Uterus (tissue), 4 donors: Measurements from ENCODE around the gene MGAT4B. TPM values are rescaled to one million over a fixed set of nuclear protein-coding genes. Genes with fewer than 3 reads are reported as not detected.
"Not testable (repeated sequence)": the region's sequence is repeated elsewhere in the genome, so short reads cannot be mapped to it uniquely, and the experiment has no call there.

Experiments used
- DNase-seq, 2 donors: peaks; one replicate each; pipeline ENCODE4 v3.0.0-alpha.2; 2019 to 2020
- H3K27ac ChIP-seq, 2 donors: fragments of 200-600 bp; sonication (generic); 1 replicate in 1 of 2; 2 replicates in 1 of 2; pipeline ENCODE4 v1.5.1; 2016 to 2018
- H3K27me3 ChIP-seq, 2 donors: fragments of 200-600 bp; sonication (generic); one replicate each; pipeline ENCODE4 v1.5.1; 2018 to 2019; ENCODE audit warnings: control low read depth in 1 of 2
- H3K36me3 ChIP-seq, 2 donors: fragments of 200-600 bp; sonication (generic); one replicate each; pipeline ENCODE4 v1.5.1; 2019; ENCODE audit warnings: control low read depth in 1 of 2
- H3K4me1 ChIP-seq, 2 donors: fragments of 200-600 bp; sonication (generic); one replicate each; pipeline ENCODE4 v1.5.1; 2018 to 2019; ENCODE audit warnings: control low read depth in 1 of 2
- H3K4me3 ChIP-seq, 2 donors: fragments of 200-600 bp; sonication (generic); 1 replicate in 1 of 2; 2 replicates in 1 of 2; pipeline ENCODE4 v1.5.1; 2018 to 2019; ENCODE audit warnings: mild to moderate bottlenecking in 1 of 2
- H3K9me3 ChIP-seq, 2 donors: fragments of 200-600 bp; sonication (generic); one replicate each; pipeline ENCODE4 v1.5.1; 2019; ENCODE audit warnings: control low read depth in 1 of 2
- POLR2A ChIP-seq, 2 donors: fragments of 450-650 bp; IDR thresholded peaks; one replicate each; pipeline ENCODE4 v1.6.1; 2016; ENCODE audit warnings: antibody characterized with exemption in 2 of 2, mild to moderate bottlenecking in 1 of 2, moderate library complexity in 1 of 2
- intact Hi-C: fragments of 100-400 bp; cut with DNase I; formaldehyde crosslinking; loops from one replicate; pipeline ENCODE4 v1.15.1; 2023; ENCODE audit warnings: low total_unique reads
- total RNA-seq, 4 donors: library from RNA; depleted of rRNA in 3 of 4; stranded (reverse); fragments of >200 nt in 3 of 4; gene quantifications; one replicate each; pipeline versions ENCODE4 v1.1.0 to v1.2.4, GENCODE V29; 2014 to 2023
- TF ChIP-seq, protein P1 (sequence below), 4 experiments: fragments of 200-600 bp in 2 of 4; fragments of 450-650 bp in 2 of 4; sonication (generic) in 2 of 4; IDR thresholded peaks; one replicate each; pipeline ENCODE4 v1.5.1; 2016 to 2019; ENCODE audit warnings: antibody characterized with exemption in 4 of 4, mild to moderate bottlenecking in 2 of 4, moderate library complexity in 1 of 4
- donor health status: DM: yes; HTN: yes; CAD: no.

MGAT4B gene
- total RNA-seq, 4 donors from 2014 or later = 31.8 to 87.4 (median 66.4) TPM

- intact Hi-C loops = no loop called here
- H3K4me3 ChIP-seq = no peak overlapping the region
- no peak overlapping the region for H3K27ac ChIP-seq
- H3K4me1 ChIP-seq = no peaks in the 10 kb centered on the region
- H3K36me3 ChIP-seq = no peaks in the 10 kb centered on the region
- TF ChIP-seq, protein P1, sequence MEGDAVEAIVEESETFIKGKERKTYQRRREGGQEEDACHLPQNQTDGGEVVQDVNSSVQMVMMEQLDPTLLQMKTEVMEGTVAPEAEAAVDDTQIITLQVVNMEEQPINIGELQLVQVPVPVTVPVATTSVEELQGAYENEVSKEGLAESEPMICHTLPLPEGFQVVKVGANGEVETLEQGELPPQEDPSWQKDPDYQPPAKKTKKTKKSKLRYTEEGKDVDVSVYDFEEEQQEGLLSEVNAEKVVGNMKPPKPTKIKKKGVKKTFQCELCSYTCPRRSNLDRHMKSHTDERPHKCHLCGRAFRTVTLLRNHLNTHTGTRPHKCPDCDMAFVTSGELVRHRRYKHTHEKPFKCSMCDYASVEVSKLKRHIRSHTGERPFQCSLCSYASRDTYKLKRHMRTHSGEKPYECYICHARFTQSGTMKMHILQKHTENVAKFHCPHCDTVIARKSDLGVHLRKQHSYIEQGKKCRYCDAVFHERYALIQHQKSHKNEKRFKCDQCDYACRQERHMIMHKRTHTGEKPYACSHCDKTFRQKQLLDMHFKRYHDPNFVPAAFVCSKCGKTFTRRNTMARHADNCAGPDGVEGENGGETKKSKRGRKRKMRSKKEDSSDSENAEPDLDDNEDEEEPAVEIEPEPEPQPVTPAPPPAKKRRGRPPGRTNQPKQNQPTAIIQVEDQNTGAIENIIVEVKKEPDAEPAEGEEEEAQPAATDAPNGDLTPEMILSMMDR (IDR thresholded peaks at IDR 0.05) = no peak
- no peak for TF ChIP-seq POLR2A (IDR thresholded peaks at IDR 0.05)
- H3K9me3 ChIP-seq = peaks cover 0 to 2% of the 10 kb centered on the region in 2 donors
- no peak for DNase-seq
- H3K27me3 ChIP-seq = no peaks in the 10 kb centered on the region
These were observed 33.7 kb upstream of the MGAT4B start for GRCh38 chr5:179840321-179840720.

GRCh38 chr5:179839328-179840256, 32.9 kb upstream of the MGAT4B start:
- Histone ChIP-seq H3K36me3 (no peaks in the 10 kb centered on the region), H3K9me3 (no peaks in the 10 kb centered on the region), H3K4me1 (no peaks in the 10 kb centered on the region), H3K4me3 (no peak overlapping the region), H3K27ac (no peak overlapping the region), H3K27me3 (no peaks in the 10 kb centered on the region)
- intact Hi-C loops = no loop called here
- no peak for TF ChIP-seq POLR2A (IDR thresholded peaks at IDR 0.05)
- TF ChIP-seq, protein P1 (IDR thresholded peaks at IDR 0.05) = no peak
- no peak for DNase-seq

DNA sequence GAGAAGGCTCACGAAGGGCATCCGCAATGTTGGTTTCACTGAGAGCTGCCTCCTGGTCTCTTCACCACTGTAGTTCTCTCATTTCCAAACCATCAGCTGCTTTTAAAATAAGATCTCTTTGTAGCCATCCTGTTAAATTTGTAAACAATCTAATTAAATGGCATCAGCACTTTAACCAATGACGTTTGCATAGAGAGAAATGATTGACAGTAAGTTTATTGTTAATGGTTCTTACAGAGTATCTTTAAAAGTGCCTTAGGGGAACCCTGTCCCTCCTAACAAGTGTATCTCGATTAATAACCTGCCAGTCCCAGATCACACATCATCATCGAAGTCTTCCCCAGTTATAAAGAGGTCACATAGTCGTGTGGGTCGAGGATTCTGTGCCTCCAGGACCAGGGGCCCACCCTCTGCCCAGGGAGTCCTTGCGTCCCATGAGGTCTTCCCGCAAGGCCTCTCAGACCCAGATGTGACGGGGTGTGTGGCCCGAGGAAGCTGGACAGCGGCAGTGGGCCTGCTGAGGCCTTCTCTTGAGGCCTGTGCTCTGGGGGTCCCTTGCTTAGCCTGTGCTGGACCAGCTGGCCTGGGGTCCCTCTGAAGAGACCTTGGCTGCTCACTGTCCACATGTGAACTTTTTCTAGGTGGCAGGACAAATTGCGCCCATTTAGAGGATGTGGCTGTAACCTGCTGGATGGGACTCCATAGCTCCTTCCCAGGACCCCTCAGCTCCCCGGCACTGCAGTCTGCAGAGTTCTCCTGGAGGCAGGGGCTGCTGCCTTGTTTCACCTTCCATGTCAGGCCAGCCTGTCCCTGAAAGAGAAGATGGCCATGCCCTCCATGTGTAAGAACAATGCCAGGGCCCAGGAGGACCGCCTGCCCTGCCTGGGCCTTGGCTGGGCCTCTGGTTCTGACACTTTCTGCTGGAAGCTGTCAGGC, 30.7 kb upstream of the MGAT4B start:
- Histone ChIP-seq H3K27ac (no peak overlapping the region), H3K4me1 (no peaks in the 10 kb centered on the region), H3K4me3 (no peak overlapping the region), H3K9me3 (no peaks in the 10 kb centered on the region), H3K36me3 (no peaks in the 10 kb centered on the region), H3K27me3 (no peaks in the 10 kb centered on the region)
- intact Hi-C loops = no loop called here
- no peak for DNase-seq
- TF ChIP-seq POLR2A (IDR thresholded peaks at IDR 0.05) = no peak
- TF ChIP-seq, protein P1 (IDR thresholded peaks at IDR 0.05) = no peak

DNA sequence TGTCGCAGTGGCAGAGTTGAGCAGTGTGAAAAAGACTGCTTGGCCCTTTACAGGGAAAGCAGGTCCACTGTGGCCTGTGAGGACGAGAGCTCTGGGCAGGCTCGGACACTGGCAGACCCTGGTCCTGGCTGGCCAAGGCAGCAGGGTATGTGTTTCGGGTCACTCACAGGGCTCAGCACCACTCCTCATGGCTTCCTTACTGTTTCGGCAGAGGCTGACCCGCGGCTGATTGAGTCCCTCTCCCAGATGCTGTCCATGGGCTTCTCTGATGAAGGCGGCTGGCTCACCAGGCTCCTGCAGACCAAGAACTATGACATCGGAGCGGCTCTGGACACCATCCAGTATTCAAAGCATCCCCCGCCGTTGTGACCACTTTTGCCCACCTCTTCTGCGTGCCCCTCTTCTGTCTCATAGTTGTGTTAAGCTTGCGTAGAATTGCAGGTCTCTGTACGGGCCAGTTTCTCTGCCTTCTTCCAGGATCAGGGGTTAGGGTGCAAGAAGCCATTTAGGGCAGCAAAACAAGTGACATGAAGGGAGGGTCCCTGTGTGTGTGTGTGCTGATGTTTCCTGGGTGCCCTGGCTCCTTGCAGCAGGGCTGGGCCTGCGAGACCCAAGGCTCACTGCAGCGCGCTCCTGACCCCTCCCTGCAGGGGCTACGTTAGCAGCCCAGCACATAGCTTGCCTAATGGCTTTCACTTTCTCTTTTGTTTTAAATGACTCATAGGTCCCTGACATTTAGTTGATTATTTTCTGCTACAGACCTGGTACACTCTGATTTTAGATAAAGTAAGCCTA, 29.8 kb upstream of the MGAT4B start:
- no peaks in the 10 kb centered on the region for H3K4me1 ChIP-seq
- TF ChIP-seq POLR2A (IDR thresholded peaks at IDR 0.05) = no peak
- TF ChIP-seq, protein P1 (IDR thresholded peaks at IDR 0.05) = no peak
- intact Hi-C loops = no loop called here
- H3K9me3 ChIP-seq = no peaks in the 10 kb centered on the region
- H3K36me3 ChIP-seq = no peaks in the 10 kb centered on the region
- H3K4me3 ChIP-seq = no peak overlapping the region
- no peak for DNase-seq
- no peak overlapping the region for H3K27ac ChIP-seq
- H3K27me3 ChIP-seq = no peaks in the 10 kb centered on the region

GRCh38 chr5:179834871-179835270, 28.2 kb upstream of the MGAT4B start:
- H3K4me1 ChIP-seq, H3K9me3 ChIP-seq, H3K4me3 ChIP-seq, H3K36me3 ChIP-seq, H3K27me3 ChIP-seq, DNase-seq, H3K27ac ChIP-seq, intact Hi-C loops: not testable (repeated sequence)
